Measurements from ENCODE around the gene PARP15.

GRCh38 chr3:122586098-122586497 is 8.6 kb downstream of the PARP15 start:
- TF ChIP-seq CTCF (IDR thresholded peaks at IDR 0.05): no peak
- TF ChIP-seq POLR2A (IDR thresholded peaks at IDR 0.05): no peak
